Colonic mucosa (tissue), 4 donors: ENCODE measurements around the gene PFN3. TPM values are rescaled to one million over a fixed set of nuclear protein-coding genes. Genes with fewer than 3 reads are reported as not detected.

Experiments
- DNase-seq: peaks from one replicate; pipeline ENCODE4 v3.0.0-alpha.2; 2020
- H3K27ac ChIP-seq: fragments of 200-600 bp; one replicate; pipeline ENCODE4 v1.8.0; 2021
- H3K27me3 ChIP-seq: fragments of 200-600 bp; one replicate; pipeline ENCODE4 v1.8.0; 2021
- H3K36me3 ChIP-seq: fragments of 200-600 bp; one replicate; pipeline ENCODE4 v1.8.0; 2021
- H3K4me1 ChIP-seq: fragments of 200-600 bp; one replicate; pipeline ENCODE4 v1.8.0; 2021; ENCODE audit warnings: mild to moderate bottlenecking
- H3K4me3 ChIP-seq: fragments of 200-600 bp; one replicate; pipeline ENCODE4 v1.8.0; 2021
- H3K9ac ChIP-seq, 2 donors: one replicate each; pipeline ENCODE4 v1.7.0; 2013; ENCODE audit warnings: control low read depth in 2 of 2, low read depth in 2 of 2, low read length in 2 of 2
- H3K9me3 ChIP-seq: fragments of 200-600 bp; one replicate; pipeline ENCODE4 v1.8.0; 2021
- CTCF ChIP-seq: fragments of 200-600 bp; IDR thresholded peaks from one replicate; pipeline ENCODE4 v1.8.0; 2022; ENCODE audit warnings: antibody characterized with exemption, mild to moderate bottlenecking
- intact Hi-C: fragments of 100-400 bp; cut with DNase I; formaldehyde crosslinking; loops from one replicate; pipeline ENCODE4 v1.14.1; 2022
- total RNA-seq, 2 donors: library from RNA; stranded (reverse); fragmentation: NEBNext Ultra II Directional in 1 of 2; extraction: Animal tissue kit (Norgen Biotek cat#: 25700) in 1 of 2; gene quantifications; one replicate each; pipeline ENCODE4 v1.2.1, GENCODE V29; 2021
- donor health status: healthy.
- donor health status: DM: no; HTN: no; CAD: no.
- donor health status: DM: no; HTN: no; CAD: no.

Gene PFN3
- total RNA-seq, 2 donors from 2014 or later: not detected

GRCh38 chr5:177366528-177367322, 33.7 kb downstream of the PFN3 start:
- H3K9me3 ChIP-seq: no peaks in the 10 kb centered on the region
- H3K27me3 ChIP-seq: no peaks in the 10 kb centered on the region
- H3K4me1 ChIP-seq: peaks cover 8% of the 10 kb centered on the region
- intact Hi-C loops: no loop called here
- H3K36me3 ChIP-seq: no peaks in the 10 kb centered on the region
- peak overlapping the region; percentile 30 for H3K4me3 ChIP-seq
- TF ChIP-seq CTCF: no peak
- peak overlapping the region; percentile 76 for H3K27ac ChIP-seq
- peak overlapping the region; percentile 1 to 68 for H3K9ac ChIP-seq
- DNase-seq: peak; percentile 95

- Histone ChIP-seq H3K4me1 (peaks cover 3% of the 10 kb centered on the region), H3K9ac (peak overlapping the region; percentile 1 to 68), H3K27me3 (no peaks in the 10 kb centered on the region), H3K9me3 (no peaks in the 10 kb centered on the region), H3K4me3 (no peak overlapping the region), H3K27ac (peak overlapping the region; percentile 76), H3K36me3 (no peaks in the 10 kb centered on the region)
- DNase-seq: no peak
- intact Hi-C loops: no loop called here
- TF ChIP-seq CTCF: no peak
These were observed 34.5 kb downstream of the PFN3 start for GRCh38 chr5:177365845-177366527.

- no peaks in the 10 kb centered on the region for H3K36me3 ChIP-seq
- H3K27me3 ChIP-seq: no peaks in the 10 kb centered on the region
- no peak overlapping the region for H3K9ac ChIP-seq
- no peak overlapping the region for H3K4me3 ChIP-seq
- H3K9me3 ChIP-seq: no peaks in the 10 kb centered on the region
- DNase-seq: no peak
- no peak for TF ChIP-seq CTCF
- H3K27ac ChIP-seq: no peak overlapping the region
- intact Hi-C loops: no loop called here
- no peaks in the 10 kb centered on the region for H3K4me1 ChIP-seq
These were observed 36.1 kb downstream of the PFN3 start for GRCh38 chr5:177364159-177364962.

- Histone ChIP-seq H3K9ac (no peak overlapping the region), H3K36me3 (no peaks in the 10 kb centered on the region), H3K4me1 (peaks cover 2% of the 10 kb centered on the region), H3K27ac (peak overlapping the region; percentile 72), H3K4me3 (peak overlapping the region; percentile 58), H3K27me3 (no peaks in the 10 kb centered on the region), H3K9me3 (no peaks in the 10 kb centered on the region)
- DNase-seq: no peak
- no peak for TF ChIP-seq CTCF
- intact Hi-C loops: no loop called here
These were observed 36.9 kb downstream of the PFN3 start for GRCh38 chr5:177363565-177363964.
